HG03066 (cell line): ENCODE measurements around the gene ABCA6.
"Not testable (repeated sequence)": the region's sequence is repeated elsewhere in the genome, so short reads cannot be mapped to it uniquely, and the experiment has no call there.

Source experiments
- ATAC-seq: cut with Tn5 transposase; IDR thresholded peaks from one replicate; pipeline ENCODE4 v1.9.1; 2021; ENCODE audit warnings: low read depth; ENCODE audit not compliant: unreplicated experiment

The ABCA6 gene

DNA sequence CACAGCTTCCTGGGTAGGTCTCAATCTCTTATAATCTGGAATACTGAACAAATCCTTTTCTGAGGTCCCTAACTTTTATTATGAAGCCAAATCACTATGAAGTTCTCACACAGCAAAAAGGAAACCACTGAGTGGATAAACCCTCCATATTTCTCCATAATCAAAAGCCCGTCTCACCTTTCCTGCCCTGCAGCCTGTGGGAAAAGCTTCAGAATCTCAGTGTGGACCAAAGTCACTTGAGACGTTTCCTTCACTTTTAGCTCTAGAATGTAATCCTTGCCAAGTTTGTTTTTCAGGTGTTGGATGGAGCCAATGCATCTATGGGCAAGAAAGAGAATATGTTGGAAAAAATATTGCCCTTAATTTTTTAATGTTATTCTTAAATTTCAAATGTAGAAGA lies 59.0 kb downstream of the ABCA6 start:
- no peak for ATAC-seq

DNA sequence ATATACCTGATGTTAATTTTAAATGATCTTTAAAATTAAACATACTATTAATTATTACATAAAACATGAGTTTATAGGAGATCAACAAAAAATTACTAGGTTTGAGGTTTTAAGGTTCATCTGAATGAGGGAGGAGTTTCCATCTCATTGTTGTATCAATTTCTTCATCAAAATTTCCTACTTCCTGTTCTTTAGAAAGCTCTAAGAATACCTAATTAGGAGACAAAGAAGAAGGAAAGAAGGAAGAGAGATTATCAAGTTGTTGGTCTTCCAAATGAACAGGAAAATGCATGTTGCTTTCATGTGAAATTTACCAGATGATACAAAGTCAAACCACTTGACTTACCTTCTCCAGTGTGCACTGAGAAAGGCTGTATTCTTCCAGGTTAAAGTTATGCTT lies 62.8 kb downstream of the ABCA6 start:
- ATAC-seq, result no peak

DNA sequence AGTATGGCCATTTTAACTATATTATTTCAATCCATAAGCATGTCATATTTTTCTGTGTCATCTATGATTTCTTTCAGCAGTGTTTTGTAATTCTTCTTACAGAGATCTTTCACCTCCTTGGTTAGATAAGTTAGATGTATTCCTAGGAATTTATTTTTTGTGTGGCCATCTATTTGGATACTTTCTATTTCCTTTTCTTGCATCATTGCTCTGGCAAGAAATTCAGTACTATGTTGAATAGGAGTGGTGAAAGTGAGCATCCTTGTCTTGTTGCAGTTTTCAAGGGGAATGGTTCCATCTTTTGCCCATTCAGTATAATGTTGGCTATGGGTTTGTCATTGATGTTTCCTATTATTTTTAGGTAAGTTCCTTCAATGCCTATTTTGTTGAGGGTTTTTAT lies 65.9 kb downstream of the ABCA6 start:
- ATAC-seq, result no peak

DNA sequence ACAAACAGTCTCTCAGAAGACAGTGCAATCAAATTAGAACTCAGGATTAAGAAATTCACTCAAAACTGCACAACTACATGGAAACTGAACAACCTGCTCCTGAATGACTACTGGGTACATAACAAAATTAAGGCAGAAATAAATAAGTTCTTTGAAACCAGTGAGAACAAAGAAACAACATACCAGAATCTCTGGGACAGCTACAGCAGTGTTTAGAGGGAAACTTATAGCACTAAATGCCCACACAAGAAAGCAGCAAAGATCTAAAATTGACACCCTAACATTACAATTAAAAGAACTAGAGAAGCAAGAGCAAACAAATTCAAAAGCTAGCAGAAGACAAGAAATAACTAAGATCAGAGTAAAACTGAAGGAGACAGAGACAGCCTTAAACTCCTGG lies 68.3 kb downstream of the ABCA6 start:
- ATAC-seq, result not testable (repeated sequence)

DNA sequence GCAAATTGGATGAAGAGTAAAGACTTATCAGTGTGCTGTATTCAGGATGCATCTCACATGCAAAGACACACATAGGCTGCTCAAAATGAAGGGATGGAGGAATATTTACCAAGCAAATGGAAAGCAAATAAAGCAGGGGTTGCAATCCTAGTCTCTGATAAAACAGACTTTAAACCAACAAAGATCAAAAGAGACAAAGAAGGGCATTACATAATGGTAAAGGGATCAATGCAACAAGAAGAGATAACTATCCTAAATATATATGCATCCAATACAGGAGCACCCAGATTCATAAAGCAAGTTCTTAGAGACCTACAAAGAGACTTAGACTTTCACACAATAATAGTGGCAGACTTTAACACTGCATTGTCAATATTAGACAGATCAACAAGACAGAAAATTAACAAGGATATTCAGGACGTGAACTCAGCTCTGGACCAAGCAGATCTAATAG lies 68.9 kb downstream of the ABCA6 start:
- ATAC-seq, result not testable (repeated sequence)

DNA sequence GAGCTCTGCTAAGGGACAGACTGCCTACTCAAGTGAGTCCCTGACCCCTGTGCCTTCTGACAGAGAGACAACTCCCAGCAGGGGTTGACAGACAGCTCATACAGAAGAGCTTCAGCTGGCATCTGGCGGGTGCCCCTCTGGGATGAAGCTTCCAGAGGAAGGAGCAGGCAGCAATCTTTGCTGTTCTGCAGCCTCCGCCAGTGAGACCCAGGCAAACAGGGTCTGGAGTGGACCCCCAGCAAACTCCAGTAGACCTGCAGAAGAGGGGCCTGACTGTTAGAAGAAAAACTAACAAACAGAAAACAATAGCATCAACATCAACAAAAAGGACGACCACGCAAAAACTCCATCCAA lies 70.5 kb downstream of the ABCA6 start:
- not testable (repeated sequence) for ATAC-seq

DNA sequence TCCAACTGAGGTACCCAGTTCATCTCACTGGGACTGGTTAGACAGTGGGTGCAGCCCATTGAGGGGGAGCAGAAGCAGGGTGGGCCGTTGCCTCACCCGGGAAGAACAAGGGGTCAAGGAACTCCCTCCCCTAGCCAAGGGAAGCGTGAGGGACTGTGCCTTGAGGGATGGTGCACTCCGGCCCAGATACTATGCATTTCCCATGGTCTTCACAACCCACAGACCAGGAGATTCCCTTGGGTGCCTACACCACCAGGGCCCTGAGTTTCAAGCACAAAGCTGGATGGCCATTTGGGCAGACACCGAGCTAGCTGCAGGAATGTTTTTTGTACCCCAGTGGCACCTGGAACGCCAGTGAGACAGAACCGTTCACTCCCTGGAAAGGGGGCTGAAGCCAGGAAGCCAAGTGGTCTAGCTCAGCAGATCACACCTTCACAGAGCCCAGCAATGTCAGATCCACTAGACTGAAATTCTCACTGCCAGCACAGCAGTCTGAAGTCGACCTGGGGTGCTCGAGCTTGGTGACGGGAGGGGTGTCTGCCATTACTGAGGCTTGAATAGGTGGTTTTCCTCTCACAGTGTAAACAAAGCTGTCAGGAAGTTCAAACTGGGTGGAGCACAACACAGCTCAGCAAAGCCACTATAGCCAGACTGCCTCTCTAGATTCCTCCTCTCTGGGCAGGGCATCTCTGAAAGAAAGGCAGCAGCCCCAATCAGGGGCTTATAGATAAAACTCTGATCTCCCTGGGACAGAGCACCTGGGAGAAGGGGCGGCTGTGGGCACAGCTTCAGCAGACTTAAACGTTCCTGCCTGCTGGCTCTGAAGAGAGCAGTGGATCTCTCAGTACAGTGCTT lies 71.1 kb downstream of the ABCA6 start:
- ATAC-seq, result not testable (repeated sequence)

DNA sequence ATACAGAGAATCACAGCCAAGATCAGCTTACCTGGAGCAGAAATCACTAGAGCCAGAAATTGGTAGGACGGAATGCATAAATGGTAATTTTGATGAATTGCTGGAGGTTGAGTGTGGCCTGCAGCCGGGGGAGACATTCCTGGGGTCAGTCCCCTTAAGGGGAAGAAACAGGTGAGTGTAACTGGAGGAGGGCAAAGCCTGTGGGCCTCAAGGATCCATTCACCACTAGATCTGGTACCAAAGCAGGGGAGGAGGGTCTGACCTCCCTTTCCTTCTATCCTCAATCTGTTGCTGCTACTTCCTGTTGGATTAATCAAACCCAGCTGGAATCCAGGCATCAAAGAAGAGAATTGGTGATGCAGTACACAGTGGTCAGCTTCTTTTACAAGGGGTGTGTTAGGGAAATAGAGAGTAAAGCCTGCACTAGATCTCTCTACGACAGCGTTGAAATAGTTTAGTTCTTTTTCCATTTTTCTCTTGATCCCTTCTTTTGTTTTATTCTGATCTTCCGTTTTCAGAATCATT lies 72.4 kb downstream of the ABCA6 start:
- ATAC-seq, result no peak

DNA sequence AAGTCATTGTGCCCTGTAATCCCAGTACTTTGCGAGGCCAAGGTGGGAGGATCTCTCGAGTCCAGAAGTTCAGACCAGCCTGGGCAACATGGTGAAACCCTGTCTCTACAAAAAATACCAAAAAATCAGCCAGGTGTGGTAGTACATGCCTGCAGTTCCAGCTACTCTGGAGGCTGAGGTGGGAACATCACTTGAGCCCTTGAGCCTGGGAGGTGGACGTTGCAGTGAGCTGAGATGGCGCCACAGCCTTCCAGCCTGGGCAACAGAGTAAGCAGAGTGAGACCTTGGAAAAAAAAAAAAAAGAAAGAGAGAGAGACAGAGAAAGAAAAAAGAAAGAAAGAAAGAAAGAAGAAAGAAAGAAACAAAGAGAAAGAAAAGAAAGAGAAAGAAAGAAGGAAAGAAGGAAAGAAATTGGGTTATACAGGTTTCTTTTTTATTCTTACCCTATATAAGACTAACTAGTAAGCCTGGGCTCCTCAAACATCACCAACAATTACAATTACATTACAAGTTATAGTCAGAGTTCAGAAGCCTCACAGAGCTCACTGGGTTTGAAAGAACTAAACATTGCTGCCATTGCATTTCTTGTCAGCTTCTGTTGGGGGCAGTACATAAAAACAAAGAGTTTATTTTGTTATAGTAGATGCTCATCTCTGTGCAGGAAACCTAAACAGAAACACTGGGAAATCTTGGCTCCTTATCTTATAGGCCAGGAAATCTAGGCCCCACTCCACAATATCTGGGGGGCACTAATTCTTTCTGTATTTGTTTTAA lies 74.2 kb downstream of the ABCA6 start:
- no peak for ATAC-seq

DNA sequence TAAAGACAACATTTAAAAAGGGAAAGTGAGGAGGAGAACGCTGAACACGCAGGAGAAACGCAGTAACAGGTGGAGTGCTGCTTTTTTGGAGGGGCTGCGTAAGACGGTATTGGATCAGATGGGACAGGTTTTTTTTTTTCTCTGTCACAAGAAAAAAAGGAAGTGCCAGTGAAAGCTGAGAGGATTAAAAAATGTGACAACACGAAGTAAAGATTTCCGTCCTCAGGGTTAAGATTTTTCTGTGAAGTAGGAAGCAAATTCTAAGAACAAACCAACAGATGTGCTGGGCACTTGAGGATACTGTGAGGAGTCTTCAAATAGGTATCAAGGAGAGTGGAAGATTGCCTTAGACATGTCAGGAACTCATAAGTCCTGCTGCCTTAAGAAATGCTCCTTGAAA lies 75.2 kb downstream of the ABCA6 start:
- ATAC-seq, result no peak

DNA sequence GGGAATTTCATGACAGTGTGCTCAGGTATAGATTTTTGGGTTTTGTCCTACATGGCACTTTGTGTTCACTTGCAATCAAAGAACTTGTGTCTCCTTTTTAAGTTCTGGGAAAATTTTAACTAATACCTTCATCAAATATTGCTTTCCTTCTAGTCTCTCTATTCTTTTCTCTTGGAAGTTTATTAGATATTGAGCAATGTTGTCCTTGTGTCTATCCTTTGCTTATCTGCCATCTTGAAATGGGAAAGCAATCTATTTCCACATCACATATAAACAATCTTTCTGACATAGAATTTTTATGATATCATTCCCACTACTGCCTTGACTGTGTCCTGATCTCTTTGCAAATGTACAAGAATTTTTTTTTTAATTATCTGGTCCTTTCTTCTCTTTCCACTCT lies 76.6 kb downstream of the ABCA6 start:
- ATAC-seq, result no peak

DNA sequence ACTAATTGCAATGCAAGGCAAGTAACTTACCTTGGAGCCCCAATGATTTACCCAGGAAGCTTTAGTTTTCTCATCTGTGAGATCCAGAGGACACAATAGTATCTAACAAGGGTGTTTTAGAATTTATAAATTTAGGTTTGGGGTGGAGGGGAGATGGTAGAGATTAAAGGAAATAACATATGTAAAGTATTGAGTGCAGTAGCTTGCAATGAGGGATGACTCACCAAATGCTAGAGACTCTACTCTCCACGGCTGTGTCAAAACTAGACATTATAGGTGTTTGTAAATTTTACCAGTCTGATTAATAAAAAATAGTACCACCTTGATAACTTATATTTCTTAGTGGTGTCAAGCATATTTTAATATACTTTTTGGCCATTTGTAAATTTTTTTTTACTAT lies 77.2 kb downstream of the ABCA6 start:
- ATAC-seq, result no peak

DNA sequence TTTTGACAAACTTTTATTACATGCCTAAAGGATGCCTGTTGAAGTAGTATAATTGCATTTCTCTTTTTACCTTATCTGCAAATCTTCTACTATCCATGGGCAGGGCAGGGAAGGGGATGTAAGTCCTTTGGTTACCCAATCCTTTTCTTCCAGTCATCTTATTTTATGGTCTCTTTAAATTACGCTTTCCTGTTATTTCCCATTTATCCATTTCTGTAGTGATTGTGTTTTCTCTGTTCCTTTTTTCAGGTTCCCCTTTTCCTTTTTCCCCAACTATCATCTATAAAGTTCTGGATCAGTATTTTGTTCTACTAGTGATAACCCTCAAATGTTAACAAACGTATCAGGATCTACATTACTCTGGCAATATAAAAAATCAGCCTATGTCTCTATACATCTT lies 77.7 kb downstream of the ABCA6 start:
- ATAC-seq, result no peak

DNA sequence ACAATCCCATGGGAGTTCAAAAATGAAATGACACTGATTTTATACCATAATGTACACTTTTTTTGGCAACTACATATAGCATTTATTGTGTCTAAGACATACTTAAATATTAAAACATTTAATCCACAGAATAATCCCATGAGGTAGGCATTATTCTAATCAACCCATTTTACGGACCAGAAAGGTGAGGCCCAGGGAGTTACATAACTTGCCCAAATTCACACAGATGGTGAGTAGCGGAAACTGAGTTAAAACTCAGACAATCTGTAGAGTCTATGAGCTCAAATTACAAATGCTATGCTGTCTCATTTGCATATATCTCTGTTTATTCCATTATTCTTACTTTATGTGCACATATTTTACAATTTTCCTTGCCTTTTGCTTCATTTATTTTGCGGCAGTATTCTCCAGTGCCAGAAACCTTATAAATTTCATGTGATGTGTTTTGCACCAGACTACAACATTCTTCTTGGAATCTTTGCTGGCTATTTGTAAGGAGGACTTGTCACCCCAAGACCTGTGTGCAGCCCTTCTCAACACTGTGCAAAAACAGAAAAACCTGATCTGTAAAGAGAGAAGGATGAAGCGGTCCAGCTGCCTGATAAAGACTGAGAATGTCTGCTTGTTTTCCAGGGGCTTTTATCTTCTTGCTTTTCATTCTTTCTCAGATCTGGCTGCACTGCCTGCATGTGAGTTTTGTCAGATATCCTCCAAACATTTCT lies 78.7 kb downstream of the ABCA6 start:
- ATAC-seq, result no peak

DNA sequence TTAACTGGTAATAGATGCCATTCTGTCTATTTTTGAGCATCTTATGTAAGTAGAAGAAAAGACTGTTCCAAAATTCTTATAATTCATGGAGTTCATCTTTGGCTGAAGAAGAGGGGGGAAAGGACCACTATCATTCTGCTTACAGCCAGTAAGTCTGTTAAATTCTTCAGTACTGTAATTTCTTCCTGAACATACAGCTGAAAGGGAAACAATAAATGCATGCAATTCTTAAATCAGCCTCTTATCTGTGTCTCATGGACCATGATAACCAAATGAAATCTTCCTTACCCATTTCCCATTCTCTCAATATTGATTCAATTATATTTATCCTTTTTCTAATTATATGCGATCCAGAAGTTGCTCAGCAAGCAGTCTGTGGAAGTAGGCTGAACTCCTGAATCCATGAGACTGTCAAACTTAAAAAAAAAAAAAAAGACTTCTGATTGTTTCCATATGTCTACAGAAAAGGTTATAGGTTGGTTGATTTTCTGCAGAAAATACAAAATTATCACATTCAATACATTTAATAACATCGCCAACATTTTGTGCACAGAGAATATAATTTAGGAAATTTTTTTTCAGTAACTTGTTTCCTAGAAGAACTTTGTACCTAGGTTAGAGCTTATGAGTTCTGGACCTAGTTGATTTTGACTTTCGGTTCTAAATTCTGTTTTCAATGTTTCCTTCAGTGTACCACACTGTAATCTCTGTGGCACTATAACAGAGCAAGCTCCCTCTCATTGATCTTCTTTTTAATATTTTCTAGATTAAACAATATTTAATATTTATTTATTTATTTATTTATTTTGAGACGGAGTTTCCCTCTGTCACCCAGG lies 79.8 kb downstream of the ABCA6 start:
- ATAC-seq, result no peak

DNA sequence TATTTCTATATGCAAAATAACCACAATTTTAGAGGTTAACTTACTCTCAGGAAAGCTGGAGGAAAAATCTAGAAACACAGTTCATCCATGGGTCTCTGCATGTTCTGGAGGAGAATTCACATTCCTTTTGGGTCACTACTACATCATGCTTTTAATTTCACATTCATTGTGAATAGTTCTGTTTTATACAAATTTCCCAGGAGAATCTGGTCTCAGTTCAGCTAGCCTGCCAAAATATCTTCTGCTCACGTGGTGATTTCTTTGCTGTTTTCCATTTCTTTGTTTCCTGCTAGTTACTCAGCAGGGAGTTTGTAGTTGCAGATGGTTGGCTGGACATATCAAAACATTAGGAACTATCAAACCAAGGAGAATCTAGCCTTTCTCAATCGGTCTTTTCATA lies 80.9 kb downstream of the ABCA6 start, which contains the start of gene ABCA9:
TSS of gene ABCA9 (minus strand) at position 106 of the 400 bp plus-strand sequence. CDS start 9,801 bp downstream, outside the sequence.
- ATAC-seq, result no peak

DNA sequence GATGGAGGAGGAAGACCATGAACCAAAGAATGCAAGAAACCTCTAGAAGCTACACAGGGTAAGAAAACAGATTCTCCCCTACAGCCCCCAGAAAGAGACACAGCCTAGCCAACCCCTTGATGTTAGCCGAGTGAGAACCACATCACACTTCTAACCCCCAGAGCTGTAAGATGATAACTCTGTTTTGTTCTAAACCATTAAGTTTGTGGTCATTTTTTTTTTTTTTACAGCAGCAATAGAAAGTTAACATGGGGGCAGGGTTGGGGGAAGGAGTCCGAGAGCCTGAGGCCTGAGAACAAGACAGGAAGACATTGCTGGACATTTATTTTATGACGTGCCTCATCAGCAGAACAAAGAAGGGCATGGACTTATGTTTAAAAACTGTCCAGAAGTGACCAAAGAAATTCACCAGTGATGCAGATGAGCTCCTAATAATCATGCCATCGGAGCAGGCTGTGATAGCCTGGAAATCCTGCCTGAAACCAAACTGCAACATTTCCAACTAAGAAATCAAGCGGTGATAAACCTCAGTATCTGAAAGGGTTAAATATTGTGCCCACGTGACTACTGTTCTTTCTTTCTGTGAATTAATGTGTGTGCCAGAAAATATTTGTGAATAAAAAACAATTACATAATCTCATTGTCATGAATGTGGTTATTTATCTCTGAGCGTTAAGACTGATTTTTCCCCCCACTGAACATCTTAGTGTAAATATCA lies 82.1 kb downstream of the ABCA6 start:
- no peak for ATAC-seq

DNA sequence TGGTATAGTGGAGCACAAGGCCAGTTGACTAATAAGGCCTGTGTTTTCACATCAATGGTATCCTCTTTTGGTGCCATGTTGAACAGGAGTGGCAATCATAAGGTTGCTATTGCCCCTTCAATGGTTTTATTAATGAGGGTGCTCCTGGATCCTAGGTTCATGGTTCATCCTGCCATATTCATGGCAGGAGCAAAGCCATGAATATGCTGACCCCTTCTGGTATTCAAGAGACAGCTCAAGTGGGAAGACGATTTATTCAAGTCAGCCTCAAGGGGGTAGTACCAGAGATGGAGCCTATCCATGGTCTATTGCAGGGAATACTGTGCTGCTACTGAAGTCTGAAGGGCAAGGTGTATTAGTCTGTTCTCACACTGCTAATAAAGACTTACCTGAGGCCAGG lies 83.5 kb downstream of the ABCA6 start:
- no peak for ATAC-seq

DNA sequence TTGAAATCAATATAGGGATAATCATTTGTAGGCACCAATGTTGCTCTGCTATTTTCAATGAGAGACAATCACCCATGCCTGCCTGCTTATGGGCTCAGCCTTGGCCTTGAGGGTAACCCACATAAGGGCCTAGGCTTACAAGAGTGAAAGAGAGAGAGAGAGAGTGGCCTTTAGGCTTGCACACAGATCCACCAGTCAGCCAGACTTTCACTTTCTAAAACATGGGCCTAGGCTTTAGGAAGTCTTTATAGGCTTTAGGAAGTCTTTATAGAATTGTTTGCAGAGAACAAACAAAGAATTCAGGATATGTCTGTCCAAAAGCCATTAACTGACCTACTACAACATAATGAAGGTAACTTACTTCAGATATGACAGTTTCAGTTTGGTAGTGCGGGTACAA lies 84.4 kb downstream of the ABCA6 start:
- ATAC-seq, result no peak
